ENCODE measurements around the gene PLPPR1. TPM values are rescaled to one million over a fixed set of nuclear protein-coding genes. Genes with fewer than 3 reads are reported as not detected.

PLPPR1 gene
- total and polyA plus RNA-seq, 2 of the 13 experiments (the other 11 are each of a cell fraction or from before 2014, with no cell fraction given): 16.0 to 84.7 TPM

GRCh38 chr9:101200852-101201251 lies 172.3 kb downstream of the PLPPR1 start:
- in situ Hi-C loops (cut with HindIII; ENCODE audit: extremely low pct_ligation_motif_present, low pct_unique_long_range_greater_than_20kb) (no loop called here), intact Hi-C loops (cut with micrococcal nuclease; ENCODE audit: unreplicated experiment) (no loop called here)
- H3K4me2 ChIP-seq (ENCODE audit: low read depth, low read length): no peak overlapping the region
- DNase-seq (ENCODE audit: low spot score) (no peak), ATAC-seq (no peak), FAIRE-seq (no peak)
- BruUV-seq (replicated peaks): no TSS peak
- H4K20me1 ChIP-seq (ENCODE audit: insufficient read depth, low read length): no peaks in the 10 kb centered on the region; the same call in 1 of the 2 replicates
- H3K79me2 ChIP-seq (ENCODE audit: insufficient read depth, low read length): peaks cover 3% of the 10 kb centered on the region
- no peaks in the 10 kb centered on the region for H3K9me3 ChIP-seq (ENCODE audit: low read length)
- H3K27me3 ChIP-seq (ENCODE audit: control insufficient read depth in 1 of 2, insufficient read depth in 2 of 2, low read length in 2 of 2): no peaks in the 10 kb centered on the region
- ChIA-PET CTCF (ENCODE audit: low intra/inter-chr PET ratio, low total read pairs) (no interaction called here), POLR2A (no interaction called here)
- TF ChIP-seq SRSF4 (IDR thresholded peaks at IDR 0.05; ENCODE audit: low read depth, low read length, poor library complexity, severe bottlenecking): no peak
- peak; percentile 93 for TF ChIP-seq ZNF564 (CRISPR knock-in tag; IDR thresholded peaks at IDR 0.05)
- TF ChIP-seq ZC3H4 (CRISPR knock-in tag; IDR thresholded peaks at IDR 0.05; ENCODE audit: borderline replicate concordance): no peak
- H3K4me3 ChIP-seq (replicated peaks in 1 of 3; ENCODE audit: insufficient read depth in 1 of 3, low read depth in 2 of 3, low read length in 3 of 3): no peak overlapping the region
- 81% methylated on average over 2 of the region's 2 CpGs for WGBS (ENCODE audit: low lambda C conversion rate)
- H3K36me3 ChIP-seq (replicated peaks in 1 of 2; ENCODE audit: control insufficient read depth in 1 of 2, insufficient read depth in 2 of 2, low read length in 2 of 2): peaks cover 0 to 1% of the 10 kb centered on the region in 2 experiments; a peak in 1 of 5 replicates
- H3K4me1 ChIP-seq (ENCODE audit: insufficient read depth, low read length): peaks cover 13% of the 10 kb centered on the region
- no peak overlapping the region for H2AFZ ChIP-seq (ENCODE audit: low read length)
- no peak overlapping the region for H3K27ac ChIP-seq (ENCODE audit: extremely low read length, insufficient read depth, low read length)
- no peak overlapping the region for H3K9ac ChIP-seq (ENCODE audit: insufficient read depth, low read depth, low read length)

GRCh38 chr9:101201630-101202029 lies 173.1 kb downstream of the PLPPR1 start:
- CTCF ChIA-PET (ENCODE audit: low intra/inter-chr PET ratio, low total read pairs): no interaction called here
- in situ Hi-C loops (cut with HindIII; ENCODE audit: extremely low pct_ligation_motif_present, low pct_unique_long_range_greater_than_20kb): no loop called here

More at GRCh38 chr9:101201630-101202029, 173.1 kb downstream of the PLPPR1 start:
- ATAC-seq (no peak), DNase-seq (ENCODE audit: low spot score) (peak; percentile 28), FAIRE-seq (no peak)
- H3K4me2 ChIP-seq (ENCODE audit: low read depth, low read length): no peak overlapping the region
- no peak overlapping the region for H2AFZ ChIP-seq (ENCODE audit: low read length)
- no peaks in the 10 kb centered on the region for H3K9me3 ChIP-seq (ENCODE audit: low read length)
- BruUV-seq (replicated peaks): no TSS peak
- peaks cover 13% of the 10 kb centered on the region for H3K4me1 ChIP-seq (ENCODE audit: insufficient read depth, low read length)
- H3K27me3 ChIP-seq (ENCODE audit: control insufficient read depth in 1 of 2, insufficient read depth in 2 of 2, low read length in 2 of 2): no peaks in the 10 kb centered on the region
- no peaks in the 10 kb centered on the region; the same call in 1 of the 2 replicates for H4K20me1 ChIP-seq (ENCODE audit: insufficient read depth, low read length)
- TF ChIP-seq CEBPB (IDR thresholded peaks at IDR 0.05; ENCODE audit: borderline replicate concordance, low read depth, low read length) (no peak), RARA (CRISPR knock-in tag; IDR thresholded peaks at IDR 0.05) (peak; percentile 40; the same call in 1 of the 2 replicates)
- H3K9ac ChIP-seq (ENCODE audit: insufficient read depth, low read depth, low read length): no peak overlapping the region
- H3K4me3 ChIP-seq (replicated peaks in 1 of 3; ENCODE audit: insufficient read depth in 1 of 3, low read depth in 2 of 3, low read length in 3 of 3): no peak overlapping the region
- POLR2A ChIA-PET: no interaction called here
- H3K79me2 ChIP-seq (ENCODE audit: insufficient read depth, low read length): peaks cover 3% of the 10 kb centered on the region
- H3K36me3 ChIP-seq (replicated peaks in 1 of 2; ENCODE audit: control insufficient read depth in 1 of 2, insufficient read depth in 2 of 2, low read length in 2 of 2): peaks cover 1 to 2% of the 10 kb centered on the region in 2 experiments; a peak in 1 of 5 replicates
- intact Hi-C loops (cut with micrococcal nuclease; ENCODE audit: unreplicated experiment): no loop called here
- 28% methylated on average over 2 of the region's 2 CpGs for WGBS (ENCODE audit: low lambda C conversion rate)
- no peak overlapping the region for H3K27ac ChIP-seq (ENCODE audit: extremely low read length, insufficient read depth, low read length)
